ENCODE data around the gene DPP6.
A peak's percentile ranks its signal among the peaks of the same experiment; 100 is the strongest.

DPP6 gene

DNA sequence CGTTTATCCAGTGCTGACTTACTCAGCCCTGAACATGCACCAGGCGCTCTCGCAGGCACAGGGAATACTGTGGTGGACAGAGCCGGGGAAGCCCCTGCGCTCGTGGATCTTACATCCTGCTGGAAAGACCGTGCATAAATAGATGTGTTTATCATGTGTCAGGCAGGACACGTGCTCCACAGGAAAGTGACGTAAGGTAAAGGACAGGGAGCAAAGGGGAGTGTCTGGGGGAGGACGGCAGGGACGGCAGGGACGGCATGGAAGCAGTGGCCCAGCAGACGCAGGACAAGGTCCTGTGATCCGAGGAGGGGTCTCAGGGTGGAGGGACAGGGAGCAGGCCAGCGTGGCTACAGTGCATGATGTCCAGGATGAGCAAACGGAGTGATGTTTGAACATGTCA is 540.2 kb downstream of the DPP6 start:
- no peak for DNase-seq (ENCODE audit: low read depth, low spot score)
- H3K4me3 ChIP-seq (ENCODE audit: low read length) = no peak overlapping the region

DNA sequence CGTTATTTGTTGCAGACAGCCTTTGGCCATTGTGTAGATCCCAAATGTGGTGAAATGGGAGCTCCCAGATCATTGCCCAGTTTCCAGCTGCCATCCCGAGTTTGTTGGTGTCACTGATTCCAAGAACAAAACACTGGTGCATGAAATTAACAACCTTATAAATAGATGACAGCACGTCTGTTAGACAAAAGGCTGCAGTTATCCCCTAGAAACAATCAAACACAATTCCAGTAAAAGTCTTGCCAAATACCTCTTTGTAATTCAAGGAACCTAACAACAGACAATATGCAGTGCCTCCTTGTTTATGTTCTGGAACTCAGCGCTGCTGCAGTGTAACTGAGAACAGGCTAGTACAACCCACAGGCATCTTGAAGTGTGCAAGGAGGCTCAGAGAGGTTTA is 546.2 kb downstream of the DPP6 start:
- DNase-seq (ENCODE audit: low read depth, low spot score) = no peak
- no peak overlapping the region for H3K4me3 ChIP-seq (ENCODE audit: low read length)

DNA sequence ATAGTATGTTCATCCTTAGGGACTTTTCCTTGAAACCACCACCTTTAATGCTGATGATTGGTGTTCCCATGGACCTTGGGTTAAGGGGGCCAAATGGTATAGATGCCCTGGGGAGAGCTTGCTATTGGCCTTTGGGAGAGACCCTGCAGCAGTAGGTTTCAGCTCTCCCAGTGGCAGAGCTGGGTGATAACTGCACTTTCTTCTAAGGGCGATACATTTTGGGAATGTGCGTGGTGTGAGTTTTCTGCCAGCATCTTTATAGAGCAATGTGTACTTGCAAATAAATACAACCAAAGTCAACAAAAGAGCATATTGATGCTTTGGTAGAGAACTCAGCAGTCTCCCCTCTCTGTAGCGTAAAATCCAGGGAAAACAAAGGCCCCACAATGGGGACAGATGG is 546.7 kb downstream of the DPP6 start:
- DNase-seq (ENCODE audit: low read depth, low spot score) = no peak

DNA sequence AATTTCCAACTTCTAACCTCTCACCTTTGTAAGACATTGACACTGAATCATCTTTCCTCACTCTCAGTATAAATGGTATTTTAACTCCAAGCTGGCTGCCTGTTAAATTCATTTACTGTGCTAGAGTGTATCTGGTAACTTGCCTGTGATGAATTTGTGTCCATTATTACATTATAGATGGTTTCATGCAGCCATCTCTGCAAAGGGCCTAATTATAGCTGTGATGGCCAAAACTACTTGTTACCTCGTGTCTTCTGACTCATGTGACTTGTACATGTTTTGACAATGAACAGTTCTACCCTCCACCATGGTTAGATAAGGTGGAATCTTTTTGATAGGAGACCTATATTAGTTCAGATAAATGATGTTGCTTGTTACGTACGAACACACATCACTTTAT is 558.7 kb downstream of the DPP6 start:
- H3K4me3 ChIP-seq (ENCODE audit: low read length) = no peak overlapping the region
- DNase-seq (ENCODE audit: low read depth, low spot score) = no peak

More for the DNA sequence above, 546.7 kb downstream of the DPP6 start:
- no peak overlapping the region for H3K4me3 ChIP-seq (ENCODE audit: low read length)

DNA sequence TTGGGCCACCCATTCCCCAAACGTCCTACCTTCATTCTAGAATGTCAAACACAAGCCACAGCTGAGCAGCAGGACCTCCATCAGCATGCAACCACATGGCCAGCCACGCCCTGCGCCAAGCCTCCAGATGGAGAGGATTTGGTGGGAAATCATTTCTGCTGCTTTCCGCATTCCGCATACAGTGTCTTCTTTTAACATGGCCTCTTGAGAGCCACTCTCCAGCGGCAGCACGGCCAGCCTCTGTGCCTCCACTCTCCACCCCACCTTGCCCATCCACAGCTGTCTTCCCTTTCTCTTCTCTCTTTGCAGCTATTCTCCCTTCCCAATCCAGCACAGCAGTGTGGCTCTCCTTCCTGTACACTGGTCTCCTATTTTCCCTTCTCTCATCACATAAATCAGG is 561.6 kb downstream of the DPP6 start:
- no peak for DNase-seq (ENCODE audit: low read depth, low spot score)
- no peak overlapping the region for H3K4me3 ChIP-seq (ENCODE audit: low read length)

DNA sequence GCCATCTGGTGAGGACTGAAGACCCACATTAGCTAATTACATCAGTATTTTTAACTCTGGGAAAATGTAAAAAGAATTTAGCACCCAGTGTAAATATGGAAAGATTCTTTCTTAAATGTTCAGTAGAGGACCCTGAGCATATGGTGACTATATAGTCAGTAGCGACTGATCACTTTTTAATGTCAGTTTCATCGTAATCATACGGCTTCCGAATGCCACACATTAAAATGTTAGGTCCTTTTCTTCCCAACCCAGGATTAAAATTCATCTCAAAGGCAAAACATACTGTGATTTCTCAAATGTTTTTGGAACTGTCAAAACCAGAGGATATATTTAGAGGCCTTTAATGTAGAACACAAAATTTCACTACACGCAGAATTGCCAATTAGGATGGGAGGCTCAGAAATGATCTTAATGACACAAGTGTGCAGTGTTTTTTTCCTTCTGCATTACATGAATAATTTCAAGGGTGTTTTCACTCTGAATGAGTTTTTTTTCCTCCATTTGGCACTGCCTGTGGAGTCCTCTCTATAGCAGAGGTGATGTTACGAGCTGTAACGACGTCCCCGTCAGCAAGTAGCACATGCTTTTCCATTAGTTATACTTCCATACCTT is 568.0 kb downstream of the DPP6 start:
- no peak overlapping the region for H3K4me3 ChIP-seq (ENCODE audit: low read length)
- no peak for DNase-seq (ENCODE audit: low read depth, low spot score)

DNA sequence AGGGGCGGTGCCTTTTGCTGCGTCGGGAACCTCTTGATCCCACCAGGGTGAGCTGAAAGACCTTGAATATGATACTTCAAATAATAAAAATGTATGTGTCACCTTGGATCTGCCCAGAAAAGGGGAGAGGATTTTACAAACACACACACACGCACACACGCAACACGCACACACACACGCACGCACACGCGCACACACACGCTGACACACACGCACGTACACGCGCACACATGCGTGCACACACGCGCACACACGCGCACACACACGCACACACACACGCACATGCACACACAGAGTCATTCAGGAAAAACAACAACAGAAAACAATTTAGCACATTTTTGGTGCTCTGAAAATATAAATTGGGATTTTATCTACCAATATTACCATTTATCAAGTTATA is 571.2 kb downstream of the DPP6 start:
- DNase-seq (ENCODE audit: low read depth, low spot score) = no peak
- no peak overlapping the region for H3K4me3 ChIP-seq (ENCODE audit: low read length)

DNA sequence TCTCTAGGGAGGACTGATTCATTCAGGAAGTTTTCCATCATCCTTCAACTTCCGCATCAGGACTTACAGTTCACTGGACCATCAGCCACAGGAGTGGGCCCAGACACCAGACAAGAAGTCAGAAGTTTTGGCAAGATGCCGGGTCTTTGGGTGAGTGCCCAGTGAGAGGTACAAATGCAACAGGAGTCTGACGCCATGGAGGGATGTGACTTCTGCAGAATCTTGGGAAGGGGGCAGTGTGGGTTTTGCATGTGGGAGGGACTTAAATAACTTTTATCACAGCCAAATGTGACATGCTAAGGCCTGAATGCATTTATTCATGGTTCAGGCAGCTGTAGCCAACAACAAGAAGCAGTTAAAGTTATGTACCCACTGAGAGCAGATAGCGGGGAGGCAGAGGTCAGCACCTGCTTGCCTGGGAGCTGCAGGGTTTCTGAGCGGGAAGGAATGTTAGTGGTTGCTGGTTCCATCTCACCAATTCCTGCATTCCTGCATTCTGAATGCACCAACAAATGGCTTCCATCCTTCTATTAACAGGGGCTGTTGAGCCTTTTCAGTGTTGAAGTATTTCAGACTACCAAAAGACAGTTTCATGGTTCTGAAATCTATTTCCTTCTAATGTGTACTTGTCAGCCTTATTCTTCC is 575.6 kb downstream of the DPP6 start:
- no peak overlapping the region for H3K4me3 ChIP-seq (ENCODE audit: low read length)
- DNase-seq (ENCODE audit: low read depth, low spot score) = no peak

DNA sequence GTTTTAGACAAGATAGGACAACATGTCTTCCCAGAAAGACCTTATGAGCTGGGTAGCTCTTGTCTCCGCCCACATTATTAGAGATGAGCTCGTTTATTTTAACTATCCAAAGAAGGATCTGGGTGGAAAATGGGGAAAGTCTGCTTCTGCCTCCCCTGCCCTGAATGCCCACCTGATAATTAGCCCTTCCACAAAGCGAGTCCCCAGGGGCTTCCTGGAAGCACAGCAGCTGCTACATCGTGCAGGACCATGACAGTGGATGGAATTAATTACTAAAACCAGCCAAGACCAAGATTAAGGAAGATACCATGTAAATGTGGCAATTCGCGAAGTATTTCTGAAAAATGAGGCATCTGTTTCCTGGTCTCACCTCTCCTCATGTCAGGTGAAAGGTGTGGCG is 576.4 kb downstream of the DPP6 start:
- no peak for DNase-seq (ENCODE audit: low read depth, low spot score)

DNA sequence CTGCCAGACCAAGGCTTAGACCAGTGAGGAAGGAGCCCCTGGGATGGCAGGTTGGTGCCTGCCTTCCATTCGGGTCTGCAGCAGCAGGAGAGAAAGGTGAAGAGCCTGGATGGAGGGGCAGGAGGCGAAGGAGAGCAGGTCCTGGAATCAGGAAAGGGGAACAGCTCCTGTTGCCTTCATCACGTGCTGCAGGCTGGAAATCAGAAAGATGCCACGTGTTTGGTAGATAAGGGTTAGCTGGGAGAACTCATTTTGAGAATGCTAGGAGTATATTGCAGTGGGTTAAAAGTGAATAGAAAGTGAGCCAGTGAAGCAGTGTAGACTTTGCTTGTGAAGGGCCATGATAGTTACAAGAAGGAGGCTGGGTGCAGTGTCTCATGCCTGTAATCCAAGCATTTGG is 579.0 kb downstream of the DPP6 start:
- no peak overlapping the region for H3K4me3 ChIP-seq (ENCODE audit: low read length)
- DNase-seq (ENCODE audit: low read depth, low spot score) = no peak

More for the DNA sequence above, 576.4 kb downstream of the DPP6 start:
- H3K4me3 ChIP-seq (ENCODE audit: low read length) = no peak overlapping the region

DNA sequence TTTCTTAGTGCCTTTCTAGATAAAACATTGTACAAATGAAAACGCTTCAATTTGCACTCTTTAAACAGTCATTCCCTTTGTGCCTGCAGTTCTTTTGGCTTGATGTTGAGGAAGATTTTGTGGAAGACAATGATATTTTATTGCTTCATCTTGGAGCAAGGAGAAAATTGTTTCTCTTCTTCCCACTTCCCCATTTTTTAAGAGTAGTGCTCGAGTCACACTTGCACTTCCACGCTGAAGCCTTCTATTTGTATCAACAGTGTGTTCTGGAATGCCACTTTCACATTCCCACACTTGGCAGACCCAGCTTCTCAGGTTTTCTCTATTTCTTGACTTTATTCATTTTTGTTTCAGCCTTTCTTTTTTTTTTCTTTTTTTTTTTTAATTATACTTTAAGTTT is 581.4 kb downstream of the DPP6 start:
- no peak for DNase-seq (ENCODE audit: low read depth, low spot score)
- no peak overlapping the region for H3K4me3 ChIP-seq (ENCODE audit: low read length)

DNA sequence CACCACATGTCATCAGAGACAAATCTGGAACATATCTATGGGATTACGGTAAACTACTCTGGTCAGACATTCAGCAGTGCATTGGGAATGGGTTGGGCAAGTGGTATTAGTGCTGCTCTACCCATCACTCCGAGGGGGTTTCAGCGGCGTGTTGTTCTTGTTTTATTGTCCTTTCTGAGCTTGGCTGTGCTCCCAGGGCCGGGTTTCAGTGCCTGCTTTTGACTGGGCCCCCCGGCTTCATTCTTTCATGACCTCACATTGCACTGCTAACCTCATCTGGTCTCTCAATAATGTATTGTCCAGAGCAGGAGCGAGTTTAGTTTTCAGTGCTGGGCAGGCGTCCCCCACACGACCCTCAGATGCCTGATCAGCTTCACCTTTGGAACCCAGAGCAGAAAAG is 586.1 kb downstream of the DPP6 start:
- DNase-seq (ENCODE audit: low read depth, low spot score) = no peak
- no peak overlapping the region for H3K4me3 ChIP-seq (ENCODE audit: low read length)

DNA sequence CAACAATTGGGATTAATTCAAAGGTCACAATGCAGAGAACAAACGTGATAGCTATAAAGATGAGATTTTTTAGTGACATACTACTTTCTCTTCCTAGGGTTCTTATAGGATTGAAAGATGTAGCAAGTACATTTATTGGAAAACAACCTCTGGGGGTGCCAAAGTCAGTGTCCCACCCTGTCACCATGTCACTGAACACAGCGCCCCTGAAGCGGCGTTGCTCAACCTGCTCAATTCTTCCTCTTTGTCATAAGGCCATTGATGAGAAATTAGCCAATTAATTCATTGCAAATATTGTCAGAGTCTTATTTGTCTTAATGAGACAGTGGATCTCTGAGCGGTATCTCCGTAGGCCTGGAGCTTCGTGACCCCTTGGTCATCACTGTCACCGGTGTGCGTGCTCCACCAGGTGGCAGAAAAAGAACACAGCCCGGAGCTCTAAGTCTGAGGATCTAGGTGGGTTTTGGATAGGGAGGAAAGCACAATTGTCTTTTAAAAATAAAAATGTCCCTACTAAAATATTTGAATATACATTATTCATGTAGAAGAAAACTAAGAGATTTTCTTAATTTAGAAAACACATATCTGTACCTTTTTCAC is 588.2 kb downstream of the DPP6 start:
- DNase-seq (ENCODE audit: low read depth, low spot score) = peak; percentile 27

DNA sequence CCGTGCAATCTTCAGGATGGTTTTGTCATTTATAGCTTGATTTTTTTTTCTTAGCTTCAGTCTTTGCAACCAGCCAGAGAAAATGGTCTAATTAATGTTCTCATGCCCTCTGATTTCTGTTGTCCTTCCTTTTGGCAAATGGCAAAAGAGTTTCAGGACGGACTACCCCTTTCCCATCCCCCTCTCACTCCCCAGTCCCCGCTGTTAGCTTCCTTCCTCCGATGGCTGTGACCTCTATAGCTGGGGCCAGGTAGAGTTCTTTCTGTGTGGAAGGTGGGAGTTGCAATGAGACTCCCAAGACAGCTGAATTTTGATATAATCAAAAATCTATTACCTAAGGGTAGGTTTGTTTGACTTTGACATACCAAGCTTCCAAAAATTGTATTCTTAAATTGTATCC is 588.7 kb downstream of the DPP6 start:
- no peak overlapping the region for H3K4me3 ChIP-seq (ENCODE audit: low read length)
- DNase-seq (ENCODE audit: low read depth, low spot score) = no peak

More for the DNA sequence above, 588.2 kb downstream of the DPP6 start:
- no peak overlapping the region for H3K4me3 ChIP-seq (ENCODE audit: low read length)

DNA sequence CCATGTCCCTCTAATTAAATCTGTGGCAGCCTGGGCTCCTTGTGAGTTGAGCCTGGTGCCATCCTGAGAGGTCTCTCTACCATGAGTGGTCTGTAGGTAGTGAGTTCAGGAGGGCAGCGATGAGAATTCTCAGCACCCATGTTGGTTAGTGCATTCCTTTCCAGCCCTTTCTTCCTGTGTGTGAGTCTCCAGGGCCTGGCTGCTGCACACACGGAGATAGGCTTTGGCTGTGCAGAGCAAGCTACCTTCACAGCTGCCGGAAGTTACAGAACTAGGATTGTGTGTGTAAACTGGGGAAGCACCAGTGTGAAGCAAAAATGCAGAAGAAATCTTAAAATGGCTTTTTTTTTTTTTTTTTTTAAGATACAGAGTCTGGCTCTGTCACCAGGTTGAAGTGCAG is 592.2 kb downstream of the DPP6 start:
- no peak for DNase-seq (ENCODE audit: low read depth, low spot score)
- no peak overlapping the region for H3K4me3 ChIP-seq (ENCODE audit: low read length)

DNA sequence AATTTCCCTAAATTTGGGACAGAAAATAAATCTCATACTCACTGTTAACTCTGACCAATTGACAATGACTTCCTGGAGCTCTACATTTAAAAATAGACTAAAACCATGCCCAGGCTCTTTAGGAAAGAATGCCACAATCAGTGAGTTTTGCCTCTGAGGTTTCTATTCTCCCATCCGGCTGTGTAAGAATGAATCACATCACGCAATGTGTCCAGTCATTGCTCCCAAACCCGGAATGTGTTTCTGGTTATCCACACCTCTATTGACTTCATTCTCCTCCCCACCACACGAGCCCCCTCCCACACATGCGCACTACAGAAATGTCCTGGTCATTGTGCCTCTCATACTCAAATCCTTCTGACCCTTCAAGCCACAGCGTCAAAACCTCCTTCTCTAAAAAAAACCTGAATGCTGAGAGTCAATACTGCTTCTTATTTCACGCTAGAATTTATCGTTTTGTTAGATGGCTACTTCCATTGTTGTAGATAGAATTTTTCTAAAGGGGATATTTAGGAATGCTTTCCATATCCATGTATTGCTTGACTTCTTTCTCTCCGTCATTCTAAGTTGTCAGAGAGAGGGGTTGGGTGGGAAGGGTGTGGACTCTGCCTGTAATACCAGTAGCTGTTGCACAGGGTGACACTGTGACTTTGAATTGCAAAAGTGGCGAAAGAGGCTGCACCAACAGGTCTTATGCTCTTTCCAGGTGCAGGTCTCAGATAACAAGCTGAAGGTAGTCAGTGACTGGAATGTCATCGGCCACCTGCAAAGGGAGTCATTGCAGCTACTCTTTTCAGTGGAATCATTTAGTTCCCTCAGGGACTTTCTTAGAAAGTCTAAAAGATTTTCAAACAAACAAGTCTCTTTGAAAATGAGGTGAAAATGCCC is 594.2 kb downstream of the DPP6 start:
- DNase-seq (ENCODE audit: low read depth, low spot score) = no peak
- H3K4me3 ChIP-seq (ENCODE audit: low read length) = no peak overlapping the region

DNA sequence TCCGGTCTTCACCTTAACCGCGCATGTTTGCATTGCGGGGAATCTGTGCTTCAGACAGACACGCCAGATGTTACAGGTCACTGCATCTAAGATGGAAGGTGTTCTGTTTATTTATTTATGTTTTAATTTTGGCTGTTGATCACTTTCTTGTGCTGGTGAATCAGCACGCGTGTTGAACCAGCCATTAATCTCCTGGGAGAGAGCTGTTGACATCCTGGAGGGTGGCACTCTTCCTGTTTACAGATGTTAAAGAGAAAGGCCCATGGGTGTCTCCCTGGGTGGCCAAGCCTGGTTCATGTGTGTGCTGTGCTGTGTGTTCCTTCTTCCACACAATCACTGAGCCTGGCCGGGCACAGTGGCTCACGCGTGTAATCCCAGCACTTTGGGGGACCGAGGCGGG is 595.4 kb downstream of the DPP6 start:
- DNase-seq (ENCODE audit: low read depth, low spot score) = no peak
- no peak overlapping the region for H3K4me3 ChIP-seq (ENCODE audit: low read length)

DNA sequence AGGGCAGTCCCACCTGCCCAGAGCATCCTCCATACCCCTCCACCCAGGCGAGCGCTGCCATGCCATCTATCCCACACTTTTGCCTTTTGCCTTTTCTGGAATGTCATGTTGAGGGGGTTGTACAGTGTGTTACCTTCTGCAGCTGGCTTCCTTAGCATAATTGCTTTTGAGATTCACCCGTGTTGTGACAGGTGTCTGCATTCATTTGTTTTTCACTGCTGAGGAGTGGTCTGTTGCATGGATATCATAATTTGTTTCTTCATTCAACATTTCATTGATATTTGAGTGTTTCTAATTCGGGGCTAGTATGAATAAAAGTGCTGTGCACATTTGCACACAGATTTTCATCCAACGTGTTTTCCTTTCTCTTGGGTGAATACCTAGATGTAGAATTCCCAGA is 596.8 kb downstream of the DPP6 start:
- H3K4me3 ChIP-seq (ENCODE audit: low read length) = no peak overlapping the region
- DNase-seq (ENCODE audit: low read depth, low spot score) = no peak

DNA sequence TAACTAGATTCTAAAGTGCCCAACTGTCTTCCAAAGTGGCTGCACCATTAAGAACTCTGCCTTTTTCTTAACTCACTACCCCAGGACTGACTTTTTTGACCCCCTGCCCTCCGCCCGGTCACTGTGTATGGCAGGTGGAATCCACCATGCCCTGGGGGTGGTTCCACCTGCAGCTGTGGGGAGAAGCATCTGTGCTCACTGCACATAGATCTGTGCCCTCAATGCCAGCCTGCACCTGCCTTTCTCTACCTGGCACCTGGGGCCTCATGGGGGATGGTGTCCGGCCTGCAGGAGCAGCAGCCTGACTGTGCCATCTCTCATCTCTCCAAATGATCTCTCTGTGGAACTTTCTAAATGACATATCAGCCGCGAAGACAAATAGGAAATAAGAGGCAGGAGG is 597.2 kb downstream of the DPP6 start:
- no peak overlapping the region for H3K4me3 ChIP-seq (ENCODE audit: low read length)
- DNase-seq (ENCODE audit: low read depth, low spot score) = no peak

DNA sequence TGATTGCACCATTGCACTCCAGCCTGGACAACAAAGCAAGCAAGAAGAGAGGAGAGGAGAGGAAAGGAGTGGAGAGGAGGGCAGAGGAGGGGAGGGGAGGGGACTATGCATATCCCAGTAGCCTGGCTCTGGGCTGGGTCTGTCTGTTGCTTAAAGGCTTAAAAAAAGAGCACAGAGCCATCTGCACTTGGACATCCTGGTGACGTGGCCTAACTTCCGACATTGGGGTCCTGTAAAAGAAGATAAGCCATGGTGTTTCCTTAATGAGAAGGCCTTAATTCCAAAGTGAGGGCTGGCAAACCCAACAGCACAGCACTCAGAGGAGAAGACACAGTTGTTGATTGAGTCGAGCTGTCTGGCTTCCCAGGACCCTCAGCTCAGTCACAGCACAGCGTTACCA is 598.1 kb downstream of the DPP6 start:
- no peak overlapping the region for H3K4me3 ChIP-seq (ENCODE audit: low read length)
- DNase-seq (ENCODE audit: low read depth, low spot score) = no peak

All from Jurkat, Clone E6-1 (cell line).